ENCODE results near the gene KCNMB3. TPM values are rescaled to one million over a fixed set of nuclear protein-coding genes. Genes with fewer than 3 reads are reported as not detected.

KCNMB3 gene
- total RNA-seq, 6 donors from 2014 or later: 1.3 to 3.1 (median 2.0) TPM

DNA sequence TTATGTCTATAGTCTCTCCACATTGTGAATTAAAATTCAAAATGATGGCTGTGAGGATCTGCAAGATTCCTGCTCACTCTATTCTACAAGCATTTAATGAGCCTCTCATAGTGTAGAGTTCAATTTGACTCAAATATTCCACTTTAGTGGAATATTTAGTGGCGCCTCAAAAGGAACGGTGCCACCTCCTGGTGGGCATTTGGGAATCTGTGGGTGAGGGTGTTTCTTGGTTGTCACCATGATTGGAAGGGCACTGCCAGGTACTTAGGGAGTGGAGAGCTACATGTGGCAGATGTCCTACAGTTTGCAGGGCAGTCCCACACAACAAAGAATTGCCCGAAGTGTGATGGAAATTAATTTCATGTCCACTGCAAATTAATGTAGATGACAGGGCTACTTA is 21.5 kb upstream of the KCNMB3 start:
- Histone ChIP-seq H3K36me3 (no peaks in the 10 kb centered on the region), H3K27ac (no peak overlapping the region), H3K4me3 (no peak overlapping the region), H3K27me3 (no peaks in the 10 kb centered on the region), H3K9me3 (no peaks in the 10 kb centered on the region), H3K4me1 (no peaks in the 10 kb centered on the region)
- TF ChIP-seq CTCF (IDR thresholded peaks at IDR 0.05): peak in 1 of 6 experiments; percentile 10
- no peak for TF ChIP-seq POLR2AphosphoS5 (IDR thresholded peaks at IDR 0.05)
- ATAC-seq (ENCODE audit: low FRiP score in 2 of 2): no peak
- no peak for DNase-seq
- WGBS, 2 donors: 80 to 91% methylated on average over 3 of the region's 3 CpGs

DNA sequence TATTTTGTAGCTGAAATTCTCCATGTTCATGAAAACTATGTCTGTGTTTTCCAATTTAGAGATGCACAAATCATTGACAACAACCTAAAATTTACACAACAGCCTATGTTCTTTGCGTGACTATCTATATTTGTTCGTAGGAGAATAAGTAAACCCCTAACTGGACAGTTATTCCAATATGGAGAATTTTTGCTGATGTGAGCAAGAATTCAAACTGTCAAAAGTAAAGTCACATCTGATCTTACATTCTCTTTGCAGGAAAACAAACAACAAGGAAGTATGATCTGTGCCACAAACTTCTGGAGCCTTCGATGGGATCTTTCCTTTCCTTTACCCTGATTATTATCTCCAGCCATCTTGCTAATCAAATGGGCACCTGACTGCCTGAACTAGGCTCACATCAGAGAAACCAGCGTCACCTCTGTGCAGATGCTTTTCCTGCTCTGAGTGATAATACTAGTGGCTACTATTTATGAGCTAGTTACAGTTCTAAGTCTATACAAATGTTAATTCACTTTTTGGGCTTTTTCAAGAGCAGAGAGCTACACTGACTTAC is 18.3 kb upstream of the KCNMB3 start:
- H3K27ac ChIP-seq: no peak overlapping the region
- WGBS, 2 donors: 75 to 77% methylated on average over 4 of the region's 4 CpGs

GRCh38 chr3:179268400-179269051 is 17.6 kb upstream of the KCNMB3 start:
- TF ChIP-seq POLR2AphosphoS5 (IDR thresholded peaks at IDR 0.05) (no peak), POLR2A (IDR thresholded peaks at IDR 0.05) (no peak), EP300 (IDR thresholded peaks at IDR 0.05) (no peak), CTCF (IDR thresholded peaks at IDR 0.05) (no peak)
- H3K27ac ChIP-seq: no peak overlapping the region
- no peak overlapping the region for H3K4me3 ChIP-seq
- no peaks in the 10 kb centered on the region for H3K27me3 ChIP-seq
- DNase-seq (no peak), ATAC-seq (ENCODE audit: low FRiP score in 2 of 2) (no peak)
- 57 to 59% methylated on average over 4 of the region's 4 CpGs for WGBS, 2 donors
- H3K9me3 ChIP-seq: no peaks in the 10 kb centered on the region
- H3K36me3 ChIP-seq: no peaks in the 10 kb centered on the region
- no peaks in the 10 kb centered on the region for H3K4me1 ChIP-seq

More for the DNA sequence above, 18.3 kb upstream of the KCNMB3 start:
- no peak for TF ChIP-seq POLR2A (IDR thresholded peaks at IDR 0.05)
- no peak for TF ChIP-seq EP300 (IDR thresholded peaks at IDR 0.05)
- TF ChIP-seq POLR2AphosphoS5 (IDR thresholded peaks at IDR 0.05): no peak
- no peak for TF ChIP-seq CTCF (IDR thresholded peaks at IDR 0.05)
- H3K36me3 ChIP-seq: no peaks in the 10 kb centered on the region
- no peaks in the 10 kb centered on the region for H3K9me3 ChIP-seq
- no peaks in the 10 kb centered on the region for H3K27me3 ChIP-seq
- no peak for ATAC-seq (ENCODE audit: low FRiP score in 2 of 2)
- H3K4me3 ChIP-seq: no peak overlapping the region
- DNase-seq: no peak
- no peaks in the 10 kb centered on the region for H3K4me1 ChIP-seq

DNA sequence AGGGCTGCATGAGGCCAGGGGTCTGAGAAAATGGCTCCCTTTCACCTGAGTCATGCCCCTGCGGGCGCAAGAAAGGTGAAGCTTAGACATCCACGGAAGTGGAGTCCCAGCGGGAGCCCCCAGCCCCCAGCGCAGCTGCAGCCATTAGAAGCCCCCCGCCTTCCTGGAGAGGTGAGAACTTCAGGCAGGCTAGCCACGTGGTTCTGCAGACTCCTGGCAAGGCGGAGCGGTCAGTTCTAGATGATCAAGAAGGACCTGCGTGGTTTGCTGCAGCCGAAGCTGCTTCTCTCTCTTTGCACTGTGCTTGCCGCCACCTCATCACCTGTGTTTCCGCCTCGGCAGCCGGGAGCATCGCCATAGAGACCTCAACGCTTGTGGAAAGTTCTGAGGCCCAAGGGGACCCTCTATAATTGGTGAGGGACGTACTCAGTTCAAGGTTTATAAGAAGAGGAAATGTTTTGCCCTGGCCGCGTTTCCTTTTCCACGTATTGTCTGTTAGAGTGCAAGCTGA is 15.8 kb upstream of the KCNMB3 start:
- Histone ChIP-seq H3K4me1 (peaks cover 0 to 3% (median 0%) of the 10 kb centered on the region in 4 donors), H3K27me3 (no peaks in the 10 kb centered on the region), H3K4me3 (no peak overlapping the region), H3K36me3 (no peaks in the 10 kb centered on the region), H3K27ac (no peak overlapping the region), H3K9me3 (no peaks in the 10 kb centered on the region)
- DNase-seq: peak in 1 of 2 donors; percentile 56
- TF ChIP-seq EP300 (IDR thresholded peaks at IDR 0.05): no peak
- TF ChIP-seq CTCF (IDR thresholded peaks at IDR 0.05): no peak
- WGBS, 2 donors: 58 to 85% methylated on average over 20 to 21 of the region's 21 CpGs
- ATAC-seq (ENCODE audit: low FRiP score in 2 of 2): no peak

GRCh38 chr3:179265875-179266274 is 15.0 kb upstream of the KCNMB3 start:
- no peaks in the 10 kb centered on the region for H3K27me3 ChIP-seq
- no peak overlapping the region for H3K27ac ChIP-seq
- H3K36me3 ChIP-seq: no peaks in the 10 kb centered on the region
- DNase-seq (no peak), ATAC-seq (ENCODE audit: low FRiP score in 2 of 2) (no peak)
- peaks cover 0 to 9% (median 0%) of the 10 kb centered on the region in 4 donors for H3K4me1 ChIP-seq
- H3K4me3 ChIP-seq: no peak overlapping the region
- WGBS, 2 donors: 87% methylated on average over 4 of the region's 4 CpGs
- TF ChIP-seq POLR2A (IDR thresholded peaks at IDR 0.05) (no peak), EP300 (IDR thresholded peaks at IDR 0.05) (no peak), POLR2AphosphoS5 (IDR thresholded peaks at IDR 0.05) (no peak), CTCF (IDR thresholded peaks at IDR 0.05) (no peak)
- no peaks in the 10 kb centered on the region for H3K9me3 ChIP-seq

Data from upper lobe of left lung (tissue), 6 donors.